CD8-positive, alpha-beta memory T cell (primary cell): ENCODE results near the gene RAPGEF5. TPM values are rescaled to one million over a fixed set of nuclear protein-coding genes. Genes with fewer than 3 reads are reported as not detected.

Experiments
- CTCF ChIA-PET: fragments of 350-600 bp; sonication (Branson Sonifier 250); formaldehyde crosslinking; loops from one replicate; lab custom pipeline; 2021; ENCODE audit warnings: antibody characterized with exemption; lab: Charles Lee
- POLR2A ChIA-PET: fragments of 350-600 bp; sonication (Branson Sonifier 250); formaldehyde crosslinking; loops from one replicate; lab custom pipeline; 2021; ENCODE audit warnings: antibody characterized with exemption; lab: Charles Lee
- DNase-seq, 5 donors: peaks; one replicate each; pipeline versions ENCODE4 v3.0.0 to v3.0.0-alpha.2; 2020 to 2022; ENCODE audit warnings: mixed read lengths in 1 of 5
- H3K27ac ChIP-seq: one replicate; pipeline ENCODE4 v1.7.0; 2013; ENCODE audit warnings: low read depth, mild to moderate bottlenecking, low read length, moderate library complexity
- H3K27me3 ChIP-seq: 2 replicates; pipeline ENCODE4 v1.7.0; 2013; ENCODE audit warnings: low read length, mild to moderate bottlenecking; ENCODE audit not compliant: insufficient read depth, poor library complexity, severe bottlenecking
- H3K36me3 ChIP-seq: 2 replicates; pipeline ENCODE4 v1.7.0; 2013; ENCODE audit warnings: mild to moderate bottlenecking, low read length, moderate library complexity; ENCODE audit not compliant: insufficient read depth
- H3K4me1 ChIP-seq: 2 replicates; pipeline ENCODE4 v1.7.0; 2013; ENCODE audit warnings: mild to moderate bottlenecking, low read length, moderate library complexity; ENCODE audit not compliant: insufficient read depth
- H3K4me3 ChIP-seq: 2 replicates; pipeline ENCODE4 v1.7.0; 2013; ENCODE audit warnings: mild to moderate bottlenecking, low read length
- H3K9me3 ChIP-seq: 2 replicates; pipeline ENCODE4 v1.7.0; 2013; ENCODE audit warnings: mild to moderate bottlenecking, low read length
- H3K27ac Mint-ChIP-seq, 8 donors: one replicate each; pipeline ENCODE4 v1.8.0; 2020 to 2021; ENCODE audit warnings: mixed read lengths in 8 of 8, mild to moderate bottlenecking in 6 of 8, inconsistent platforms in 3 of 8, moderate library complexity in 3 of 8
- H3K27me3 Mint-ChIP-seq, 2 donors: one replicate each; pipeline ENCODE4 v1.8.0; 2020 to 2021; ENCODE audit warnings: mixed read lengths in 2 of 2, mild to moderate bottlenecking in 1 of 2, moderate library complexity in 1 of 2
- H3K36me3 Mint-ChIP-seq, 3 donors: one replicate each; pipeline ENCODE4 v1.8.0; 2020 to 2021; ENCODE audit warnings: mixed read lengths in 3 of 3, inconsistent platforms in 1 of 3, mild to moderate bottlenecking in 1 of 3
- H3K4me1 Mint-ChIP-seq, 3 donors: one replicate each; pipeline ENCODE4 v1.8.0; 2020 to 2021; ENCODE audit warnings: mixed read lengths in 3 of 3, inconsistent platforms in 1 of 3, mild to moderate bottlenecking in 1 of 3
- H3K4me3 Mint-ChIP-seq, 7 donors: one replicate each; pipeline ENCODE4 v1.8.0; 2020 to 2021; ENCODE audit warnings: mixed read lengths in 7 of 7, mild to moderate bottlenecking in 6 of 7, moderate library complexity in 4 of 7, inconsistent platforms in 2 of 7
- H3K9me3 Mint-ChIP-seq, 5 donors: one replicate each; pipeline ENCODE4 v1.8.0; 2020 to 2022; ENCODE audit warnings: mixed read lengths in 5 of 5, mild to moderate bottlenecking in 3 of 5, moderate library complexity in 2 of 5, inconsistent platforms in 1 of 5
- polyA plus RNA-seq: library from polyadenylated mRNA; unstranded; fragments of 300-500 nt; fragmentation: Illumina TruSeq; gene quantifications from one replicate; pipeline ENCODE4 v1.2.3, GENCODE V29; 2021
- total RNA-seq, 2 experiments: library from RNA; stranded (reverse); gene quantifications; one replicate each; pipeline ENCODE4 v1.2.3, GENCODE V29; 2021

Gene RAPGEF5
- total and polyA plus RNA-seq, 3 experiments from 2014 or later: 0.13 to 0.86 (median 0.50) TPM

DNA sequence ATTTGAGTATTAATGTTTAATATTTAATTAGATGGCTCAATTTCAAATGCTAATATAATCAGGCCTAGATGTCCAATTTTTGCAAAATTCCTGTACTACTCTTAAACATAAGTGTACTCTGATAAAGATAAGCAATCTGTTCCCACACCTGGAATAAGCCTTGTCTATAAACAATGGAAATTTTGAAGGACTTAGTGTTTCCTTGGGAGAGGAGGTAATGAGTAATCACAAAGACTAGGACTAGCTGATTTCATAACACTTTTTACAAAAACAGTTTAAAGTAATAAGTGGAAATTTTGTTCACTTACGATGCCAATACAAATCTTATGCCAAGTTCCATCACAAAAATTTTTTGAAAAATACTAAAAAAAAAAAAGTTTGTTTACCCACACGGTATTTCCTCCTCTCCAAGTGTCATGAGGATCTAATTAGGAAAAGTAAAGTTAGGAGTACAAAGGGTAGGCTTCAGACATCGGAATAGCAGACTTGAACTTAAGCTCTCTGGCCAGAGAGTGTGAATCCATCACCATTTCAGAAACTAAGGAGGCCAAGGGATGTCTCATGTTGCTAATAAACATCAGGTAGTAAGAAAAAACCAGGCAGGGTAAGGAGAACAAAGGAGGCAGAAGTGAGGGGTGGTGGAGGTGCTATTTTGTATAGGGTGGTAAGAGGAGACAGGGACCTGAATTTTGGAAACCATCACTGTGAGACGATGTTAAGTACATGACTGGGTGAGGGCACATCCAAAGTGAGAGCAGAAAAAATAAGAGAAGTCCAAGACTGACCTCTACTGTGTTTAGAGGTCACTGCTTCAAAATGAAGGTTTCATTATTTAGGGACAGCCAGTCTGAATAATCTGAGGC, 61.3 kb downstream of the RAPGEF5 start:
- Mint-ChIP-seq H3K36me3 (no peaks in the 10 kb centered on the region), H3K9me3 (no peaks in the 10 kb centered on the region), H3K27ac (no peak overlapping the region), H3K4me3 (no peak overlapping the region), H3K4me1 (peaks cover 7 to 13% (median 11%) of the 10 kb centered on the region in 3 donors), H3K27me3 (peaks cover 2 to 8% of the 10 kb centered on the region in 2 donors)
- no peak overlapping the region for H3K4me3 ChIP-seq
- no peaks in the 10 kb centered on the region for H3K36me3 ChIP-seq
- H3K9me3 ChIP-seq: no peaks in the 10 kb centered on the region
- CTCF ChIA-PET: no interaction called here
- H3K27me3 ChIP-seq: no peaks in the 10 kb centered on the region
- POLR2A ChIA-PET: no interaction called here
- DNase-seq: no peak
- no peaks in the 10 kb centered on the region for H3K4me1 ChIP-seq
- no peak overlapping the region for H3K27ac ChIP-seq

DNA sequence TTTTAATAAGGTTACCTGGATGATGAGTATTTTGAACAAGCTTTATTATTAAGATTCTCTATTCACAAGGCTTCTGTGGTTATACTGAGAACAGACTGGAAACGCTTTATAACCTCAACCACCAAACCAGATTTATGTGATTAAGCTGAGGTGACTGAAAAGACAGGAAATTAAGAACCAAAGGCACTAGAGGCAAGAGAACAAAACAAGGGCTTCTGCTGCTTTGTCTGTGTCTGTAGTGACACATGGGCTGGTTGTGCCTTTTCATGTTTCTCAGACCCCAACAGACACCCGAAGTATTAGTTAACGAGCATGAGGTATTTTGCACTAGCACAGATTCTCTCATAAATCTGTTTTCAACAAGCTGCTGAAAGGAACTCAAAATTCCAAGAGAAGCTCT, 64.4 kb downstream of the RAPGEF5 start:
- peaks cover 0 to 2% (median 0%) of the 10 kb centered on the region in 5 donors for H3K9me3 Mint-ChIP-seq
- H3K36me3 ChIP-seq: no peaks in the 10 kb centered on the region
- CTCF ChIA-PET: no interaction called here
- H3K4me3 ChIP-seq: no peak overlapping the region
- POLR2A ChIA-PET: no interaction called here
- peak overlapping the region in 2 of 7 donors; percentile 8 to 69 for H3K4me3 Mint-ChIP-seq
- H3K4me1 Mint-ChIP-seq: peaks cover 7 to 16% (median 11%) of the 10 kb centered on the region in 3 donors
- peaks cover 0 to 5% of the 10 kb centered on the region in 2 donors for H3K27me3 Mint-ChIP-seq
- no peaks in the 10 kb centered on the region for H3K4me1 ChIP-seq
- H3K9me3 ChIP-seq: no peaks in the 10 kb centered on the region
- peak in 1 of 5 donors; percentile 11 for DNase-seq
- H3K27me3 ChIP-seq: no peaks in the 10 kb centered on the region
- H3K36me3 Mint-ChIP-seq: no peaks in the 10 kb centered on the region
- no peak overlapping the region for H3K27ac ChIP-seq
- no peak overlapping the region for H3K27ac Mint-ChIP-seq

- ChIA-PET CTCF (no interaction called here), POLR2A (no interaction called here)
- H3K4me1 Mint-ChIP-seq: peaks cover 7 to 16% (median 11%) of the 10 kb centered on the region in 3 donors
- Histone ChIP-seq H3K4me3 (no peak overlapping the region), H3K27me3 (no peaks in the 10 kb centered on the region), H3K27ac (no peak overlapping the region), H3K9me3 (no peaks in the 10 kb centered on the region), H3K4me1 (no peaks in the 10 kb centered on the region), H3K36me3 (no peaks in the 10 kb centered on the region)
- H3K36me3 Mint-ChIP-seq: no peaks in the 10 kb centered on the region
- peaks cover 0 to 2% (median 0%) of the 10 kb centered on the region in 5 donors for H3K9me3 Mint-ChIP-seq
- H3K4me3 Mint-ChIP-seq: no peak overlapping the region
- no peak overlapping the region for H3K27ac Mint-ChIP-seq
- H3K27me3 Mint-ChIP-seq: peaks cover 0 to 5% of the 10 kb centered on the region in 2 donors
- DNase-seq: no peak
Observed at GRCh38 chr7:22291977-22292376, 65.0 kb downstream of the RAPGEF5 start.

GRCh38 chr7:22288202-22288601, 68.8 kb downstream of the RAPGEF5 start:
- no peak overlapping the region for H3K27ac Mint-ChIP-seq
- CTCF ChIA-PET: no interaction called here
- H3K27me3 Mint-ChIP-seq: peaks cover 3 to 5% of the 10 kb centered on the region in 2 donors
- POLR2A ChIA-PET: interaction anchor here (0.6 kb wide), 1 partner anchor 355 kb away, joined by 3 read pairs; no protein-coding TSS in a partner anchor
- H3K36me3 ChIP-seq: no peaks in the 10 kb centered on the region
- H3K4me1 Mint-ChIP-seq: peaks cover under 1 to 13% (median 10%) of the 10 kb centered on the region in 3 donors
- no peaks in the 10 kb centered on the region for H3K36me3 Mint-ChIP-seq
- no peak overlapping the region for H3K4me3 Mint-ChIP-seq
- no peak overlapping the region for H3K4me3 ChIP-seq
- no peak for DNase-seq
- H3K9me3 ChIP-seq: no peaks in the 10 kb centered on the region
- H3K27ac ChIP-seq: no peak overlapping the region
- H3K27me3 ChIP-seq: no peaks in the 10 kb centered on the region
- H3K9me3 Mint-ChIP-seq: peaks cover 0 to 2% (median 0%) of the 10 kb centered on the region in 5 donors
- no peaks in the 10 kb centered on the region for H3K4me1 ChIP-seq

GRCh38 chr7:22287412-22287811, 69.5 kb downstream of the RAPGEF5 start:
- H3K27me3 Mint-ChIP-seq: peaks cover 3 to 7% of the 10 kb centered on the region in 2 donors
- no peak overlapping the region for H3K4me3 Mint-ChIP-seq
- DNase-seq: no peak
- no peak overlapping the region for H3K27ac Mint-ChIP-seq
- H3K36me3 Mint-ChIP-seq: no peaks in the 10 kb centered on the region
- Histone ChIP-seq H3K36me3 (no peaks in the 10 kb centered on the region), H3K9me3 (no peaks in the 10 kb centered on the region), H3K4me3 (no peak overlapping the region), H3K4me1 (no peaks in the 10 kb centered on the region), H3K27ac (no peak overlapping the region), H3K27me3 (no peaks in the 10 kb centered on the region)
- H3K9me3 Mint-ChIP-seq: peaks cover 0 to 2% (median 0%) of the 10 kb centered on the region in 5 donors
- ChIA-PET CTCF (no interaction called here), POLR2A (no interaction called here)
- peaks cover 0 to 6% (median 2%) of the 10 kb centered on the region in 3 donors for H3K4me1 Mint-ChIP-seq

- Mint-ChIP-seq H3K27me3 (peaks cover 3 to 7% of the 10 kb centered on the region in 2 donors), H3K36me3 (no peaks in the 10 kb centered on the region), H3K4me1 (peaks cover 0 to 3% (median 0%) of the 10 kb centered on the region in 3 donors), H3K4me3 (no peak overlapping the region), H3K9me3 (peaks cover 0 to 2% (median 0%) of the 10 kb centered on the region in 5 donors), H3K27ac (no peak overlapping the region)
- no peak overlapping the region for H3K27ac ChIP-seq
- H3K36me3 ChIP-seq: no peaks in the 10 kb centered on the region
- DNase-seq: no peak
- ChIA-PET CTCF (no interaction called here), POLR2A (no interaction called here)
- H3K4me1 ChIP-seq: no peaks in the 10 kb centered on the region
- no peaks in the 10 kb centered on the region for H3K9me3 ChIP-seq
- no peaks in the 10 kb centered on the region for H3K27me3 ChIP-seq
- no peak overlapping the region for H3K4me3 ChIP-seq
Observed at GRCh38 chr7:22286436-22286835, 70.5 kb downstream of the RAPGEF5 start.

- H3K4me1 ChIP-seq: no peaks in the 10 kb centered on the region
- H3K9me3 Mint-ChIP-seq: no peaks in the 10 kb centered on the region
- DNase-seq: no peak
- H3K27me3 ChIP-seq: no peaks in the 10 kb centered on the region
- no peaks in the 10 kb centered on the region for H3K4me1 Mint-ChIP-seq
- H3K36me3 Mint-ChIP-seq: no peaks in the 10 kb centered on the region
- ChIA-PET POLR2A (no interaction called here), CTCF (no interaction called here)
- H3K9me3 ChIP-seq: no peaks in the 10 kb centered on the region
- H3K36me3 ChIP-seq: no peaks in the 10 kb centered on the region
- no peak overlapping the region for H3K4me3 ChIP-seq
- H3K27ac Mint-ChIP-seq: no peak overlapping the region
- H3K27me3 Mint-ChIP-seq: peaks cover 9 to 18% of the 10 kb centered on the region in 2 donors
- H3K27ac ChIP-seq: no peak overlapping the region
- H3K4me3 Mint-ChIP-seq: no peak overlapping the region
Observed at GRCh38 chr7:22281481-22281880, 75.5 kb downstream of the RAPGEF5 start.

GRCh38 chr7:22280031-22280430, 76.9 kb downstream of the RAPGEF5 start:
- Mint-ChIP-seq H3K27ac (no peak overlapping the region), H3K4me1 (no peaks in the 10 kb centered on the region), H3K36me3 (no peaks in the 10 kb centered on the region), H3K9me3 (no peaks in the 10 kb centered on the region), H3K4me3 (no peak overlapping the region), H3K27me3 (peaks cover 6 to 18% of the 10 kb centered on the region in 2 donors)
- no peaks in the 10 kb centered on the region for H3K27me3 ChIP-seq
- no peak for DNase-seq
- no peak overlapping the region for H3K4me3 ChIP-seq
- ChIA-PET CTCF (no interaction called here), POLR2A (no interaction called here)
- no peaks in the 10 kb centered on the region for H3K9me3 ChIP-seq
- H3K36me3 ChIP-seq: no peaks in the 10 kb centered on the region
- no peaks in the 10 kb centered on the region for H3K4me1 ChIP-seq
- H3K27ac ChIP-seq: no peak overlapping the region
